HG02678 (cell line): ENCODE results near the gene HCN1.

ENCODE experiments used
- ATAC-seq: cut with Tn5 transposase; IDR thresholded peaks from one replicate; pipeline ENCODE4 v1.9.1; 2021; ENCODE audit warnings: mild to moderate bottlenecking, moderate library complexity; ENCODE audit not compliant: unreplicated experiment

The HCN1 gene

GRCh38 chr5:45696206-45696836, at the start of gene HCN1:
Gene HCN1, minus strand, starts transcription at chr5:45696380.
- ATAC-seq: peak; percentile 96

- no peak for ATAC-seq
These were observed 44.9 kb upstream of the HCN1 start for GRCh38 chr5:45741110-45741509.

GRCh38 chr5:45737153-45737552, 41.0 kb upstream of the HCN1 start:
- no peak for ATAC-seq

DNA sequence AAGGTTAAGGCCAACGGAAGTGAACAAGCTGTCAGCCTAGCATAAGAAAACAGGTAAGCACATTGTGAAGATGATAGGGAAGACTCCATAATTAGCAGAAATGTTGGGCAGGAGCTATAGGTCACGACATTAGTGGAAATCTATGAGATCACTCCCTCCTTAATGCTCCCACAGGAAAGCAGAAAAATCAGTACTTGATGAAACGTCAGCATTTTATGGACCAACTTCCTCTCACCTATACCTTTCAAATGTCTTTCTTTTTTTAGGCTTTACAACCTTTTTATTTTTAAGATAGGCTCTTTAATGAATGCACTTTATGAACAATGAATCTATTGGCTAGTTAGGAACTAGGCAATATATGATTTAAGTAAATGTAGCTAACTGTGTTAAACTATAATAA, 29.4 kb upstream of the HCN1 start:
- no peak for ATAC-seq

- no peak for ATAC-seq
These were observed 1.0 kb upstream of the HCN1 start for GRCh38 chr5:45697201-45697600.

DNA sequence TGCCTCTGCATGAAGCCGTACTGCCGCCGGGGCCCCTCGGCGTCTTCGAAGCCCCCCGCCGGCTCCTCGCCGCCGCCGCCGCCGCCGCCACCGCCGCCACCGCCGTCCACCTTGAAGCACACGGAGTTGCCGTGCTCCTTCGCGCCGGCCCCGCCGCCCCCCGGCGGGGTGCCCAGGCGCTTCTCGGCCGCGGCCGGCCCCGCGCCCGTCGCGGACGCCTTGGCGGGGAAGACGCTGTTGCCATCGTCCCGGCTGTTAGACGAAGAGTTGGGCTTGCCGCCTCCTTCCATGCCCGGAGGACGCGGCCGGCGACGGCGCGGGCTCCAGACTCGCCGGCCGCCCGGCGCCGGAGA, 400 bp downstream of the HCN1 start:
- ATAC-seq: no peak

- ATAC-seq: no peak
These were observed 993 bp downstream of the HCN1 start for GRCh38 chr5:45694971-45695803.

GRCh38 chr5:45694255-45694814, 1.8 kb downstream of the HCN1 start:
- no peak for ATAC-seq

DNA sequence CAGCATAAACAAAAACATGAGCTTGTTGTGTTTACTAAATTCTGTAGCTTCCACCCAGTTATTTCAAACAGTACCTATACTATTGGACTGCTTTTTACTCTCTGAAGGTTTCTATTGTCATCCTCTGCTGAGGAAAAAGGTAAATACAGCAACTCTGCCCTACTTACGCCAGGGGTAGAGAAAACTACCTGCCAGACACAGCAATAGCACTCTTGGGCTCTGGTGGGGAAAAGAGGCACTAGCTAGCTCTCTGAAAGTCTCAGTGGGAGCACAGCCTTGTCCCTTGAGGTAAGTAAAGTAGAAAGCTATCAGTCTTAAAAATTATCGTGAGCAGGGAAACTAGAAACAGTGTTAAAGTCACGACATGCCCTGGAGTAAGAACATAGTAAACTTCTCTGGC, 3.7 kb downstream of the HCN1 start:
- ATAC-seq: no peak

GRCh38 chr5:45691656-45692055, 4.5 kb downstream of the HCN1 start:
- ATAC-seq: no peak

GRCh38 chr5:45687701-45688100, 8.5 kb downstream of the HCN1 start:
- no peak for ATAC-seq

- no peak for ATAC-seq
These were observed 9.6 kb downstream of the HCN1 start for GRCh38 chr5:45686620-45687019.

- ATAC-seq: no peak
These were observed 12.1 kb downstream of the HCN1 start for GRCh38 chr5:45684118-45684517.

DNA sequence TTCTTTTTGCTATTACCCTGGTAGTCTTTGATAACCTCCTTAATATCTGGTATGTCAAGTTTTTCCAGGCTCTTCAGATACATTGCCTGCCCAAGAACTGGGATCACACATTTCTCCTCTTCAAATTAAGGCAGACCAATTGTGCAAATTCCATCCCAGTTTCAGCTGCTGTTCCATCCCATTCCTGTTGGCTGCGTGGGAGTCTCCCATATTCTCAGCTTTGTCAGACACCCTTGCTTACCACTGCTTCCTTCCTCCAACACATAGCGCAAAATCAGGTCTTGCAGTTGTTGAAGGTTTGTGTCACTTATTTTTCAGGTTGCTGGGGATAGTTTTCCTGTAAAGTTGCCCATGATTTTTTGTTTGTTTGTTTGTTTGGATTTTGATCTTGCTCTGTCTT, 15.2 kb downstream of the HCN1 start:
- ATAC-seq: no peak

DNA sequence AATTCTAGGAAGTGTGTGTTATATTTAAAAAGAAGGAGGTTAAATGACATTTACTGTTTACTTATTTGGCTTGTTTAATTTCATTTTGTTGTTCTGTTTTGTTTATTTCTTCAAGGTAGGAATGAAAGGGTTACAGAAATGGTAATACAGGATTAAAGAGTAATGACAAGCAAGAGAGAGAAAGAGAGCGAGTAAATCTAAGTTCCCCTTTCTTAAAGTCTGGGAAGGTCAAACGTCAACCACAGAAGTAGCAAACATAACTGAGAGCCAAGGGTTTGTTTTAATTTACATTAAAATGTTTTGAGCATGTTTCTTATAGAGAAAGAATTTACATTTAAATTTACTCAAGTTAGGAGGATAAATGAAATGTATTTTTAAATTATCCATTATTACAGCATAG, 18.7 kb downstream of the HCN1 start:
- no peak for ATAC-seq

GRCh38 chr5:45672271-45672670, 23.9 kb downstream of the HCN1 start:
- no peak for ATAC-seq

GRCh38 chr5:45648744-45649143, 47.4 kb downstream of the HCN1 start:
- no peak for ATAC-seq

GRCh38 chr5:45643056-45643455, 53.1 kb downstream of the HCN1 start:
- no peak for ATAC-seq

DNA sequence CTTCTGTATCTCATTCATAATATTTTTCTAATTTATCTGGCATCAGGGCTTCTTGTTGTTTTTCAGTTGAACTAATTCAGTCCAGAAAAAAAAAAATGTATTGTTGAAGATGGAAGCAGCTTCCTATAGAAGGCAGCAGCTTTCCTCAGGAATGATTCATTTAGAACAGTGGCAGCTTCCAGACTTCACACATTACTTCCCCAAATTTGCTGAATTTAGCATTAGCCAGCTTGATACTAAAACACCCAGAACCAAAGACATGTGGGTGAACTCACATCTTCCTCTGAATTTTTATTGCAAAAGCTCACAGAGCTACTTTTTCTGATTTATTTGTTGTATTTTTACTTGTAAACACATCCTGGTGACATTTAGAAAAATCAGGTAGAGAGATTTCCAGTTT, 53.8 kb downstream of the HCN1 start:
- no peak for ATAC-seq

GRCh38 chr5:45639040-45639439, 57.1 kb downstream of the HCN1 start:
- no peak for ATAC-seq

DNA sequence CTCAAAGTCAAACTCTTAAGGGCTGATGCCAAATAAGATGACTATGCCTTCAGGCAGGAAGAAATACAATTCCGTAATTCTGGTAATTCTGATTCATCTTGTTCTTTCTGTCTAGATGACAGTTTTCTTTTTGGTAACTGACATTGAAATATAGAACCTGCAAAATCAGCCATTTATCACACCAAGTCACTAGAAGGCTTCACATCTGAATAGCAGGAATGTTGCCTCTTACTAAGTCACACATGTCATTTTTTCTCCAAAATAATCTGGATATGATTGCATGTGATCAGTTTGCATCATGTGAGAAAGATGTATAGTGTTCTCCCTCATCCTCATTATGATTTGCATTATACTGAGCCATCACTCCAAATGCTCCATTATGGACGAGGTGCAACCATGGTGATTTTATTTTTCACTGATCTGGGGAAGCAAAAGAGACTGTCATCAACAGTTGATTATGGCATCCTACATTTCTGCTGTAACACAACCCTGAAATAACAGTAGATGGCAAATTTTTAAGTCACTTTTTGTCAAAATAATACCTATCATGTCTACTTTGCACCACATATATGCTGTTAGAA, 69.0 kb downstream of the HCN1 start:
- ATAC-seq: no peak

GRCh38 chr5:45623832-45624231, 72.3 kb downstream of the HCN1 start:
- no peak for ATAC-seq
